ENCODE data around the gene ARPC1A.
"Not testable (repeated sequence)": the region's sequence is repeated elsewhere in the genome, so short reads cannot be mapped to it uniquely, and the experiment has no call there.

ARPC1A gene

GRCh38 chr7:99372275-99373090 lies 46.8 kb downstream of the ARPC1A start:
- no peak for DNase-seq

- no peak for DNase-seq
These were observed 47.7 kb downstream of the ARPC1A start for GRCh38 chr7:99373091-99374066.

- peak; percentile 54 for DNase-seq
These were observed 48.7 kb downstream of the ARPC1A start, which contains the start of gene ARPC1B for GRCh38 chr7:99374111-99375064. Gene ARPC1B, plus strand, starts transcription at chr7:99374730. Its CDS starts 10,985 bp downstream, at chr7:99385715.

- peak; percentile 64 for DNase-seq
These were observed 49.5 kb downstream of the ARPC1A start for GRCh38 chr7:99375070-99375807.

GRCh38 chr7:99379043-99379577 lies 53.4 kb downstream of the ARPC1A start:
- DNase-seq = peak; percentile 96

- DNase-seq = not testable (repeated sequence)
These were observed 54.0 kb downstream of the ARPC1A start for GRCh38 chr7:99379693-99380031.

GRCh38 chr7:99380032-99380822 lies 54.5 kb downstream of the ARPC1A start:
- peak; percentile 99 for DNase-seq

GRCh38 chr7:99380823-99381663 lies 55.3 kb downstream of the ARPC1A start:
- peak; percentile 12 for DNase-seq

- DNase-seq = no peak
These were observed 56.0 kb downstream of the ARPC1A start for GRCh38 chr7:99381664-99382075.

- DNase-seq = no peak
These were observed 57.5 kb downstream of the ARPC1A start for GRCh38 chr7:99383203-99383602.

- DNase-seq = no peak
These were observed 58.2 kb downstream of the ARPC1A start for GRCh38 chr7:99383791-99384370.

- no peak for DNase-seq
These were observed 58.8 kb downstream of the ARPC1A start for GRCh38 chr7:99384523-99384922.

GRCh38 chr7:99385564-99385963 lies 59.9 kb downstream of the ARPC1A start:
- no peak for DNase-seq

- DNase-seq = peak; percentile 56
These were observed 61.0 kb downstream of the ARPC1A start for GRCh38 chr7:99386584-99387238.

GRCh38 chr7:99387239-99387635 lies 61.5 kb downstream of the ARPC1A start:
- DNase-seq = not testable (repeated sequence)

GRCh38 chr7:99387912-99388311 lies 62.2 kb downstream of the ARPC1A start:
- DNase-seq = no peak

- DNase-seq = no peak
These were observed 64.1 kb downstream of the ARPC1A start for GRCh38 chr7:99389772-99390171.

GRCh38 chr7:99390941-99391602 lies 65.4 kb downstream of the ARPC1A start:
- DNase-seq = no peak
